ENCODE results near the gene LAMA3. TPM values are rescaled to one million over a fixed set of nuclear protein-coding genes. Genes with fewer than 3 reads are reported as not detected.

Gene LAMA3
- total and polyA plus RNA-seq, 5 donors, result 1.7 to 5.4 (median 4.2) TPM

DNA sequence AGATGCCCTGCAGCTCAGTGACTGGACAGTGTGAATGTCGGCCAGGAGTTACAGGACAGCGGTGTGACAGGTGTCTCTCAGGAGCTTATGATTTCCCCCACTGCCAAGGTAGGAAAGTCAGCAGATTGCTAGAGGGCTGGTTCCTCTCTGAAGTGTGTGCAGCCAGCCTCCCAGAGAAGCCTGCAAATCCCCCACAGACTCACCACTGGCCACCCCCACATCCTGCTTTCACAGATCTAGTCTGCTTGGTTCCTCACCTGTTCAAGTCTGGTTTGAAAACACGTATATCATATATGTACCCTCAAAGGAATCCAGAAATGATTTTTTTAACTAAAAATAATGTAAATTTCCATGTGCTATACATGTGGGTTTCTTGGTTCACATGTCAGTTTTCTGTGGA, 121.1 kb downstream of the LAMA3 start:
- intact Hi-C loops (cut with DNase I), result loop anchor here (5.0 to 10.0 kb wide), 3 partner anchors 104 to 188 kb away; no protein-coding TSS in a partner anchor
- Histone ChIP-seq H3K9me3 (ENCODE audit: control insufficient read depth, low read length) (no peaks in the 10 kb centered on the region), H3K27me3 (ENCODE audit: control insufficient read depth, insufficient read depth) (no peaks in the 10 kb centered on the region), H3K27ac (ENCODE audit: low read length) (no peak overlapping the region), H3K4me1 (ENCODE audit: control insufficient read depth, insufficient read depth, low read length) (no peaks in the 10 kb centered on the region), H3K4me3 (ENCODE audit: low read length) (no peak overlapping the region)
- DNase-seq (no peak), ATAC-seq (no peak)
- WGBS, result 84% methylated on average over 3 of the region's 3 CpGs

DNA sequence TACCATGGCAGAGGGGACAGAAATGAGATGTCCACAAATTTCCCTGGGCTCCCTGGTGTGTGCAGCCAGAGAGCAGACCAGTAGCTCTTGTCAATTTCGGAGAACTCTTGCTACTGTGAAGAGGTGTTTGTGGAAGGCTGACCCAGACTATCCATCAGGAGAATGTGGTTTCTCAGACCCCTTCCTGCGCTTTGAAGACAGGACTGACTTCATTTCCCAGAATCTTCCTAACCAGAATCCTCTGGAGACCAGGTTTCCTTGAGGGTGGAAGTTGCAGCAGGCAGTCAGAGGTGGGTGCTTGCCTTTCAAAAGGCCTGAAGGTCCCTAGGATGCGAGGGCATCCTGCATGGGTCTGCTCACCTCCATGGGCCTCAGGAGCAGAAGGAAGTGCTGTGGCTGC, 121.9 kb downstream of the LAMA3 start:
- no peak for DNase-seq
- H3K9me3 ChIP-seq (ENCODE audit: control insufficient read depth, low read length), result no peaks in the 10 kb centered on the region
- H3K4me1 ChIP-seq (ENCODE audit: control insufficient read depth, insufficient read depth, low read length), result no peaks in the 10 kb centered on the region
- whole genome bisulfite sequencing, result 93% methylated on average over 3 of the region's 3 CpGs
- intact Hi-C loops (cut with DNase I), result loop anchor here (5.0 to 10.0 kb wide), 3 partner anchors 104 to 189 kb away; no protein-coding TSS in a partner anchor
- no peak for ATAC-seq
- H3K27ac ChIP-seq (ENCODE audit: low read length), result no peak overlapping the region
- H3K4me3 ChIP-seq (ENCODE audit: low read length), result no peak overlapping the region
- no peaks in the 10 kb centered on the region for H3K27me3 ChIP-seq (ENCODE audit: control insufficient read depth, insufficient read depth)

DNA sequence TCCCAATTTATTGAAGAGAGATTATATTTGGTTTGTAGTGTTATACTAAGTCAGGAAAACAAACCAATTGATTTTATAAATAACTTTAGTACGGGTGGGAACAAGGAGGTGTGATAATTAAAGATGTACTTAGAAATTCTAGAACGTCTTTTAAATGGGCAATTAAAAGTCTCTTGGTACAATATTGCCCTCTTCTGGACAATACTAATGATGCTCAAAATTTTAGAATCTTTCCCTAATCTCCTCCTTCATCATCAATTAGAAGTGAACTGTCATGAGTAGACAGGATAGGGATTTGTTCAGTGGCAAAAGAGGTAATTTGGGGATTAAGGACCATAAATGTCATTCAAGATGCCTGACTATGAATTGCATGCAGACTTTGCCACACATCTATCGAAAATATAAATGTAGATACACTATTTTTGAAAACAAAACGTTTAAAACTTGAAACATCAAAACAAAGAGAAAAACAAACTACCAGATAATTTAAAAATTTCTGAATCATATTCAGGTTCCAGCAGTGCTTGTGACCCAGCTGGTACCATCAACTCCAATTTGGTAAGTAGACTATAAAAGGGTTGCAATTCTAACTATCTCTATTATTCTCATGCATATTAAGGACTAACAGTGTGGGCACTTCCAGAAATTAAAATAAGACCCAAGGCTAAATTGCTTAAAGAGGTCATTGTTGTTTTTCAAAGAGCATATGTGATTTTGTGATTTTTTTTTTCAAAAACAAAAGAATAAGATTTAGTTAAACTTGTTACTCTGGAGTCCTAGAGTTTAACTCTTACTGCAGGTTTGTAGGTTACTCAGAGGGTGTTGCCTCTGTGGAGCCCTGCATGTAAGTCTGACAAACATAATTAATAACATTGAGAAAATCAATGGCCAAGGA, 123.5 kb downstream of the LAMA3 start:
- DNase-seq (no peak), ATAC-seq (no peak)
- H3K9me3 ChIP-seq (ENCODE audit: control insufficient read depth, low read length), result no peaks in the 10 kb centered on the region
- no peak overlapping the region for H3K4me3 ChIP-seq (ENCODE audit: low read length)
- intact Hi-C loops (cut with DNase I), result loop anchor here (5.0 to 10.0 kb wide), 3 partner anchors 102 to 190 kb away; no protein-coding TSS in a partner anchor
- H3K27me3 ChIP-seq (ENCODE audit: control insufficient read depth, insufficient read depth), result no peaks in the 10 kb centered on the region
- 36% methylated on average over 4 of the region's 4 CpGs for WGBS
- no peaks in the 10 kb centered on the region for H3K4me1 ChIP-seq (ENCODE audit: control insufficient read depth, insufficient read depth, low read length)
- no peak overlapping the region for H3K27ac ChIP-seq (ENCODE audit: low read length)

DNA sequence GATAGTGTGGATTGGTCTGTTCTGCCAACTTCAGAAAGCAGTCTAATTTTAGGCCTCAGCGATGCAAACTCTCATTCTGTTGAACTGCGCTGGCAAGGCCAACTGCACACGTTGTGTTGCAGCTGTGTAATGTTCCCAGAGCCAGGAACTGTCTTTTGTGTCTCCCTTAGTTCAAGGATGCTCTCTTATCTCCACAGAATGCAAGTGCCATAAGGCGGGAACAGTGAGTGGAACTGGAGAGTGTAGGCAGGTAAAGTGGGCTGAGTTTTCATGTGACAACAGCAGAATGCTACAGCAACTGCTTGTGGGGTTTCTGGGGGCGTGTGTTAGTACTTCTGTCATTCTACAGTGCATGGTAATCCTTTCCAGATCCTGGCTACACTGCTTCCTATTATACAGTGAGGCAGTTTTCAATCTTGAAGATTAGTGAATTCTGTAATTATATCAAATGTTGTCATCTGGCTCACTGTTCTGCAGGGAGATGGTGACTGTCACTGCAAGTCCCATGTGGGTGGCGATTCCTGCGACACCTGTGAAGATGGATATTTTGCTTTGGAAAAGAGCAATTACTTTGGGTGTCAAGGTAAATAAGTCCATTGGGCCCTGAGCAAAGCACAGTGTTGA, 125.8 kb downstream of the LAMA3 start:
- intact Hi-C loops (cut with DNase I), result loop anchor here (5.0 to 10.0 kb wide), 3 partner anchors 100 to 193 kb away; no protein-coding TSS in a partner anchor
- no peaks in the 10 kb centered on the region for H3K9me3 ChIP-seq (ENCODE audit: control insufficient read depth, low read length)
- no peaks in the 10 kb centered on the region for H3K4me1 ChIP-seq (ENCODE audit: control insufficient read depth, insufficient read depth, low read length)
- peak; percentile 78 to 91 for ATAC-seq
- H3K27ac ChIP-seq (ENCODE audit: low read length), result peak overlapping the region; percentile 11
- peak in 2 of 3 donors; percentile 21 to 77 for DNase-seq
- WGBS, result 60% methylated on average over 7 of the region's 7 CpGs
- H3K27me3 ChIP-seq (ENCODE audit: control insufficient read depth, insufficient read depth), result no peaks in the 10 kb centered on the region
- no peak overlapping the region for H3K4me3 ChIP-seq (ENCODE audit: low read length)

DNA sequence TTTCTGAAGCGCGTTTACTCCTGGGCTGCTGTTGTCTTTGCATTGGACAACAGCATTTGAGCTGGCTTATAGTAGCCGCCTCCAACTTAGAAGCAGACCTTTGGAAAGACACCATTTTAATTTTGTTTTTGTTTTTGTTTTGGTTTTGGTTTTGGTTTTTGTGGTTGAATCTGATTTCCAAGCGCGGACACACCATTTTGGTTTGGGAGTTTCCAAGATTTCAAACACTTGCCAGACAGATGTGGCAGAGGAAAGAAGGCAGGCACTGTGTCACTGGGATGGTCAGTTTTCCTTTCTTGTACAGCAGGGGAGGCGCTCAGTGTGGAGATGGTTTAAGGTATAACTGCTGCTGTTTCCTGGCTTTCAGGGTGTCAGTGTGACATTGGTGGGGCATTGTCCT, 126.8 kb downstream of the LAMA3 start:
- Histone ChIP-seq H3K27me3 (ENCODE audit: control insufficient read depth, insufficient read depth) (no peaks in the 10 kb centered on the region), H3K4me1 (ENCODE audit: control insufficient read depth, insufficient read depth, low read length) (no peaks in the 10 kb centered on the region), H3K9me3 (ENCODE audit: control insufficient read depth, low read length) (no peaks in the 10 kb centered on the region), H3K27ac (ENCODE audit: low read length) (no peak overlapping the region), H3K4me3 (ENCODE audit: low read length) (no peak overlapping the region)
- DNase-seq (no peak), ATAC-seq (no peak)
- 97% methylated on average over 6 of the region's 6 CpGs for WGBS
- intact Hi-C loops (cut with DNase I), result loop anchor here in 2 of 4 donors (10.0 kb wide), 2 partner anchors 99 to 109 kb away; no protein-coding TSS in a partner anchor

DNA sequence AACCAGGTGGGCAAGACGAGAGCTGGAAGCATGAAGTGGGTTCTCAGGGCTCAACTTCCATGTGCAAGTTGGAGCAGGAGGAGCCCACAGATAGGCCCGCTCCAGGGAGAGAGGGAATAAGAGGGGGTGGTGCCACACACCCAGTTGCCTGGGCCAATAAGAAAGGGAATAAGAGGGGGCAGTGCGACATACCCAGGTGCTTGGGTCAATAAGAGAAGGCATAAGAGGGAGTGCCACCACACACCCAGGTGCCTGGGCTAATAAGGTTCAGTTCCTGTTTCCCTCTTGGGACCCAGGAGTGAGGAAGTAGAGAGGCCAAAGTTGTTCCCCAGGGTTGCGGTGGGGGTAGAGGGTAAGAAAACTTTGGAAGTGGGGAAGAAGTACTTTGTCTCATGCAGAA, 127.5 kb downstream of the LAMA3 start:
- no peaks in the 10 kb centered on the region for H3K4me1 ChIP-seq (ENCODE audit: control insufficient read depth, insufficient read depth, low read length)
- no peak overlapping the region for H3K4me3 ChIP-seq (ENCODE audit: low read length)
- no peak overlapping the region for H3K27ac ChIP-seq (ENCODE audit: low read length)
- H3K27me3 ChIP-seq (ENCODE audit: control insufficient read depth, insufficient read depth), result no peaks in the 10 kb centered on the region
- H3K9me3 ChIP-seq (ENCODE audit: control insufficient read depth, low read length), result no peaks in the 10 kb centered on the region
- ATAC-seq (no peak), DNase-seq (no peak)
- intact Hi-C loops (cut with DNase I), result loop anchor here in 2 of 4 donors (10.0 kb wide), 2 partner anchors 98 to 108 kb away; no protein-coding TSS in a partner anchor
- 94% methylated on average over 4 of the region's 4 CpGs for WGBS

DNA sequence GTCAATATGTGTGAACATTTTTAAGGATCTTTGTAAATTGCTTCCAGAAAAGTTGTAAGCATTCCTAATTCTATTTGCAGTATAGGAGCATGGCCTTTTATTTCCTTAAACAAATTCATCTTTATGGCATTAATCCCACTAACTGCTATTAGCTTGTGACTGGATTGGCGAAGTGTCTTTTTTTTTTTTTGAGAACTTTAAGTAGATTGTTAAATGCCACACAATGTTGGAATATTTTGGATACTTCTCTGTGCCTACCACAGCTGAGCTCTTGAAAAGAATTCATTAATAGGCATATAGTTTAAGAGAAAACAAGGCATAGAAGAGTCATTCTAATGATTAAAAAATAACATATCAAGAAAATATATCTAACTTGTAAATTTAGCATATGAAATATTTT, 129.7 kb downstream of the LAMA3 start:
- intact Hi-C loops (cut with DNase I), result loop anchor here in 2 of 4 donors (10.0 kb wide), 2 partner anchors 96 to 106 kb away; no protein-coding TSS in a partner anchor
- Histone ChIP-seq H3K27me3 (ENCODE audit: control insufficient read depth, insufficient read depth) (no peaks in the 10 kb centered on the region), H3K9me3 (ENCODE audit: control insufficient read depth, low read length) (no peaks in the 10 kb centered on the region), H3K4me3 (ENCODE audit: low read length) (no peak overlapping the region), H3K4me1 (ENCODE audit: control insufficient read depth, insufficient read depth, low read length) (no peaks in the 10 kb centered on the region), H3K27ac (ENCODE audit: low read length) (no peak overlapping the region)
- WGBS, result 66% methylated on average over 1 of the region's 1 CpG
- ATAC-seq, result no peak
- DNase-seq, result no peak

DNA sequence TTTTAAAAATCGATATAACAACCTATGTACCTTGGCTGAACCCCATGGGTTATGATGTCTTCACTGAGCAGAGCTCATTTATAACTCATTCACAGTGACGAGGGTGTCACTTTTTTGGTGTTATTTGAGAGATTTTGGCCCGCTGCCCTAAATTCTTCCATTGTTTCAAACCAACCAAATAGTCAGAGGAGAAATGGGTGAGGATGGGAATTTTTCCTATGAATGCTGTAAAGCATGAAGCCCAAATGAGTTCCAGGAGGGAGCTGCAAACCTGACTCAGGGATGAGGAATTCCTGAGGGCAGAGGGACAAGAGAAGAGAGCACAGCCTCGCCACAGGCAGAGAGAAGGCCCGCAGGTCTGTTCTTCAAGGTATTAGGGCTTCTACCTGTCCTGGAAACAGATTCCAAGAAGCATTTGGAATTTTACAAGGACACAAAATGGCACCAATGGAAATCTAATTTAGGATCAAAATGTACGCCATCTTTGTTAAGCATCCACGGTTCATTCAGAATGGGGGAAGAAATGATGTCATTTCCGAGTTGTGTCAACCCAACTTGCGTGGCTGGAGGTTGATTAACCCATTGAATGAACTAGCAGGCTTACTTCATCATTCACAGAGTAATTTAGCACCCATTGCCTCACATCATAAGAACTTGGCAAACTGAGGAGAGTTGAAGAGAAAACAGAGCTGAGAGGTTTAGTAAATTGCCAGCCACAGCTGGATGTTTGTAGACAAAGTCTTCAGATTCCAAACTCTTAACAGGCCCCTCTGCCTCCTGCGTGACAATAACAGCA, 133.5 kb downstream of the LAMA3 start:
- Histone ChIP-seq H3K27ac (ENCODE audit: low read length) (no peak overlapping the region), H3K9me3 (ENCODE audit: control insufficient read depth, low read length) (no peaks in the 10 kb centered on the region), H3K4me1 (ENCODE audit: control insufficient read depth, insufficient read depth, low read length) (peaks cover 6% of the 10 kb centered on the region), H3K4me3 (ENCODE audit: low read length) (no peak overlapping the region), H3K27me3 (ENCODE audit: control insufficient read depth, insufficient read depth) (no peaks in the 10 kb centered on the region)
- DNase-seq, result no peak
- WGBS, result 72% methylated on average over 10 of the region's 10 CpGs
- no peak for ATAC-seq
- intact Hi-C loops (cut with DNase I), result loop anchor here in 1 of 4 donors (10.0 kb wide), 1 partner anchor 92 kb away; no protein-coding TSS in a partner anchor

DNA sequence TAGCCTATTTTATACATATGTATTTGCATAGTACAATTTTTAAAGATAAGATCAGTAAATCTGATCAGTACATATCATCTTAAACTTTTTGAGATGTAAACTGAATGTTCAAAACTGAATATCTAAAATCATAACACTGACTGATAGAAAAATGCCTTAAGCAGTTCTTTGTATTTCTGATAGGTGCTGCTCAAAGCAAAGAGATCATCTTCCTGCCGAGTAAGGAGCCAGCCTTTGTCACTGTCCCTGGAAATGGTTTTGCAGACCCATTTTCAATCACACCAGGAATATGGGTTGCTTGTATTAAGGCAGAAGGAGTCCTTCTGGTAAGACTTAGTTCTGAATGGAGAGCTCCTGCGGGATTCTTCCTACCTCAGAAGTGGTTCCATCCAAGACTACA, 135.0 kb downstream of the LAMA3 start:
- H3K27ac ChIP-seq (ENCODE audit: low read length), result no peak overlapping the region
- ATAC-seq (no peak), DNase-seq (no peak)
- no peak overlapping the region for H3K4me3 ChIP-seq (ENCODE audit: low read length)
- H3K9me3 ChIP-seq (ENCODE audit: control insufficient read depth, low read length), result no peaks in the 10 kb centered on the region
- H3K27me3 ChIP-seq (ENCODE audit: control insufficient read depth, insufficient read depth), result no peaks in the 10 kb centered on the region
- WGBS, result 82% methylated on average over 2 of the region's 2 CpGs
- intact Hi-C loops (cut with DNase I), result loop anchor here in 1 of 4 donors (10.0 kb wide), 1 partner anchor 91 kb away; no protein-coding TSS in a partner anchor
- peaks cover 6% of the 10 kb centered on the region for H3K4me1 ChIP-seq (ENCODE audit: control insufficient read depth, insufficient read depth, low read length)

DNA sequence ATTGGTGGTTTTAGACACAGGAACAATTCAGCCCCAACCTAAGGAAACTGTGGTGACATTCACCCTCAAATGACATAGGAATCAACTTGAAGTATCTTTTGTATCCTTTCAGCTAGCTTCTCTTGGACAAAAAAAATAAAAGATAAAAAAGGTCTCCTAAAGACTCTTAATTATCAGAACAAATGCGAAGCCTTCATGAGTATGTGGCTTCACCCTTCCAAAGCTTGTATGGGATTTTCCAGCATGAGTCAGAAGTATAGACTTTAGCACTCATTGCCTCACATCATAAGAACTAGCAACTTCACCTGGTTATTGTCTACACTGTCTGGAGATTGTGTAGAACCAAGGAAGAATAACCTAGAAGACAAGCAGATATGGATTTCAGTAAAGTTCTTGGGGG, 135.4 kb downstream of the LAMA3 start:
- intact Hi-C loops (cut with DNase I), result loop anchor here in 1 of 4 donors (10.0 kb wide), 1 partner anchor 90 kb away; no protein-coding TSS in a partner anchor
- no peaks in the 10 kb centered on the region for H3K9me3 ChIP-seq (ENCODE audit: control insufficient read depth, low read length)
- H3K4me1 ChIP-seq (ENCODE audit: control insufficient read depth, insufficient read depth, low read length), result peaks cover 6% of the 10 kb centered on the region
- no peak for ATAC-seq
- DNase-seq, result no peak
- WGBS, result 95% methylated on average over 1 of the region's 1 CpG
- no peak overlapping the region for H3K4me3 ChIP-seq (ENCODE audit: low read length)
- H3K27me3 ChIP-seq (ENCODE audit: control insufficient read depth, insufficient read depth), result no peaks in the 10 kb centered on the region
- no peak overlapping the region for H3K27ac ChIP-seq (ENCODE audit: low read length)

Measured in right cardiac atrium (tissue), 5 donors.